ENCODE measurements around the gene GABRB1.

GRCh38 chr4:47386146-47386545 is 354.8 kb downstream of the GABRB1 start:
- TF ChIP-seq ATF3 (IDR thresholded peaks at IDR 0.05) (no peak), POLR2AphosphoS5 (IDR thresholded peaks at IDR 0.05; ENCODE audit: low read depth, low read length) (no peak), CTCF (IDR thresholded peaks at IDR 0.05 in 2 of 3, conservative IDR thresholded peaks at IDR 0.05 in 1 of 3; ENCODE audit: borderline replicate concordance in 1 of 3, insufficient read depth in 1 of 3, low read depth in 2 of 3, low read length in 2 of 3) (no peak), ELF1 (IDR thresholded peaks at IDR 0.05; ENCODE audit: borderline replicate concordance, low read depth) (no peak), POLR2A (IDR thresholded peaks at IDR 0.05; ENCODE audit: borderline replicate concordance, extremely low read depth, insufficient read depth, insufficient read length) (no peak), CEBPB (IDR thresholded peaks at IDR 0.05; ENCODE audit: low read depth) (no peak), ZFX (IDR thresholded peaks at IDR 0.05) (no peak), SIN3A (IDR thresholded peaks at IDR 0.05; ENCODE audit: low read depth) (no peak), ZNF274 (IDR thresholded peaks at IDR 0.05; ENCODE audit: low read depth, low read length) (no peak), TCF7L2 (IDR thresholded peaks at IDR 0.05; ENCODE audit: borderline replicate concordance, extremely low read depth, insufficient read depth, insufficient read length) (no peak), ZBTB33 (IDR thresholded peaks at IDR 0.05; ENCODE audit: extremely low read depth, insufficient replicate concordance, low read length) (no peak), JUND (IDR thresholded peaks at IDR 0.05) (no peak)

Measured in HCT116 (cell line).